GM21381 (cell line): ENCODE data around the gene OPCML.

Experiments
- ATAC-seq: cut with Tn5 transposase; IDR thresholded peaks from one replicate; pipeline ENCODE4 v1.9.1; 2021; ENCODE audit warnings: mild to moderate bottlenecking, moderate library complexity; ENCODE audit not compliant: unreplicated experiment

Gene OPCML

DNA sequence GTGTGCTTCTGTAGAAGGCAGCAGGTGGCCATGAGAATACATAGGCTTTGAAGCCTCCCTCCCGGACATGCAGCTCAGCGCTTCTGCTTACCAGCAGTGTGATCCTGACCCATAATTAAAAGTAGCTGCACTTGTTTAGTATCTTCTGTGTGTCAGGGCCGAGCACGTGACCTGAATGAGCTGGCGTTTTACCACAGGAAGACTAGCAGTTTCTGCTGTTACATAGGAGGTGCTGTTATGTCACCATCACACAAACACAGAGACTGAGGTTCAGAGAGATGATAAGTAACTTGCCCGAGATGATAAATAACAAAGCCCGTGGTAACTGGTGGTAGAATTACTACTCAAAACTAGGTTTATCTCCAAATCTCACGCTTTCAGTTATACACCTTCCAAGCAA is 329.5 kb downstream of the OPCML start:
- ATAC-seq, result no peak

DNA sequence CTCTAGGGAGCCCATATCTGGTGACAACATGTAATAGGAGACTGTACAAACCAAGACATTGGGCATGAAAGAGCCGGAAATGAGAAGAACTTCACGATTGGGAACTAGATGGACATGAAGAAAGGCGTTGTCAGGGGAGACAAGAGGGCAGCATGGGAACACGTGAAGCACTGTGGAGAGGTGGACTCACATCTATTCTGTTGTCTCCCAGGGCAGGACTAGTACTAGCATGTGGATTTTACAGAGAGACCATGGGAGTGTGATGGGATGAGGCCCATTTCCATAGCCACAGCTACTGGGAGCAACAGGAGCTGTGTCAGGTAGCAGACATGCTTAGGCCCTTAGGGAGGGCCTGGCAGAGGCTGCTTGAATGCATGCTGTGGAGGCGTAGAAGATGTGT is 333.9 kb downstream of the OPCML start:
- ATAC-seq, result no peak

DNA sequence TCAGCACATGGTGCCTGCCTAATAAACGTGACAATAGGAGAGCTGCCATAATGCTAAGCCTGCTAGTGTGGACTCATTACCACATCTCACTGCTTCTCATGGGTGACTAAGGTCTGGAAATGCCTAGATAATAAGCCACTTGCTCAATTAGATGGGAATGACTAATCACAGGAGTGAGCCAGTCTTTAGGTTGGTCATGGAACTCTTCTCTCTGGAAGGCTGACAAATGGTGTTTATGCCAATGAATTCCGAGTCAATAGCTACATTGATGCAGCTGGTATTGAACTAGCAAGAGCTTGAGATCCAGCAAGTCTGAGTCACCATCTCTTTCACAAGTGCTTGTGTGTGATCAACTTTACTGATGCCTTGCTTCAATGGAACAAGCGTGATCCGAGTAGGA is 334.9 kb downstream of the OPCML start:
- no peak for ATAC-seq

DNA sequence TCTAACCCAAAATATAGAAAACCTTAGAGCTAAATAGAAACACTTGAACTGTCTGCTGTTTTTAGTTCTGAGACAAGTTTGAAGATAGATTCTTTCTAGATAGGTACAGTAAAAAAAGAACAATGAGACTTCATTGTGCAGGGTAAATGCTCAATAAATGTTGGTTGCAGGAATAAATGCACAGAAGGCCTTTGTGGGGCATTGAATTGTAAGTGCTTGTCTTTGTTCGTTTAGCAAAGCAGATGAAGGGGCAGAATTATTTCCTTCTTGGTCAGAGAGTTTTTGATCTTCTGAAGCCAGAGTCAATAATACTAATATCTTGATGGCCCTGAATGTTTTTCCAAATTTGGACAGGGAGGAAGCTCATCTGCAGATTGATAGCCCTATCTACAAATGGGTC is 340.4 kb downstream of the OPCML start:
- no peak for ATAC-seq

DNA sequence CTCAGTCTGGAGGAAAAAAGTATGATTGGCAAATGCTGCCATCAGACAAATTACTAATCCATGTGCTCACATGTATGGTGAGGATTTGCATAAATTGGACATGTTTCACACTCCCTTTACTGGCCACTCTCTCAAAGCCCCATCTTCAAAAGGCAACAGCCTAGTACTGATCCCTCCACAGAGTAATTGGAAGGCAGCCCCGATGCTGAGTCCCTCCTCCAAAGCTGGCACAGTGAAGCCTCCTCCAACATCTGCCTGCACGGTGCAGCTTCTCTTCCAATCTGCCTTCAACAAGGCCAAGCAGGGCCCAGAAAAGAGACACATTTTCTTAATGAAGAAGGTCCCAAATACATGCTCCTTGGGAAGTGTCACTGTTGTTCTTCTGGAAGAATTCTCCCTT is 350.6 kb downstream of the OPCML start:
- no peak for ATAC-seq

DNA sequence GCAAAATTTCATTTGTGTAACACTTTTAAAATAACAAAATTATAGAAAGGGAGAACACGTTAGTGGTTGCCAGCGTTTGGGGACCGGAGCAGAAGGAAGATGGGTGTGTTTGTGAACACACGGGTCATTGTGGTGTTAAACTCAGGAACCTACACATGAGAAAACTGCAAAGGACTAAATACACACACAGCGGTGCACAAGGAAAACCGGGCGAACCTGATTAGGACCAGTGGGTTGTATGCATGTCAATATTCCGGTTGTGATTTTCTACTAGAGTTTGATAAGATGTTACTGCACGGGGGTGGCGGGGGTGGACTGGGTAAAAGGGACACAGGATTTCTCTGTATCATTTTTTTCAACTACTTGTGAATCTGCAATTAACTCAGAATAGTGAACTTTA is 351.2 kb downstream of the OPCML start:
- ATAC-seq, result no peak

DNA sequence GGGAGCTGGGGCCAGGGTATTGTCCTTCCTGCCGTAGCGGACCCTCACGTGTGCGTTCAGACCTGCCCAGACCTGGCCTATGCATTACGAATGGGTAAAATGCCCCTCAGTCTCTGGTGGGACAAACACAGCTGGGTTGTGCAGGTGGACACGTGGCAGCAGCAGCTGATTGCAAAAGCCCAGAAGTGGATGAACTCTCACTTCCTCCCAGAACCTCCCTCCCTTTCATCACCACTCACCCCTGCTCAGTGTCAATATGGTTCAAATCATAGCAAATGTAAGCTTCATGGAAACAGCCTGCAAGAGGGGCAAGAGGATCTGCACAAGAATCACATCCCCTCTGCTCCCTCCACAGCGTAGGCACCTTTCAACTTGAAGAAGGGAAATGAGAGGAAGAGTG is 352.1 kb downstream of the OPCML start:
- ATAC-seq, result no peak

DNA sequence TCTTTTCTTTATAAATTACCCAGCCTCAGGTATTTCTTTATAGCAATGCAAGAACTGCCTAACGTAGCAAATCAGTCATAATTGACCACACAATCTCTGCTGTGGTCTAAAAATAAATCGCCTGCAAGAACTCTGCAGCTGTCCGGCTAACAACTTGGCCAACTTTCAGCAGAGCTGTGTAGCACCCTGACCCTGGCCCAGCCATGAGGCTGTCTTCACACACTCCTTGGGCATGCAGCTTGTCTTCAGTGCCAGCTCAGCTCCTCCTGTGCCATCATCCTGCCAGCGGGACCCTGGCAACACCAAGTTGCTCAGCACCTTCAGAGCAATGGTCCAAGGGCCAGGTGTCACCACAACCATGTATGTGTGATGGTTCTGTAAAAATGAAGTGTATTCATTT is 355.6 kb downstream of the OPCML start:
- no peak for ATAC-seq

DNA sequence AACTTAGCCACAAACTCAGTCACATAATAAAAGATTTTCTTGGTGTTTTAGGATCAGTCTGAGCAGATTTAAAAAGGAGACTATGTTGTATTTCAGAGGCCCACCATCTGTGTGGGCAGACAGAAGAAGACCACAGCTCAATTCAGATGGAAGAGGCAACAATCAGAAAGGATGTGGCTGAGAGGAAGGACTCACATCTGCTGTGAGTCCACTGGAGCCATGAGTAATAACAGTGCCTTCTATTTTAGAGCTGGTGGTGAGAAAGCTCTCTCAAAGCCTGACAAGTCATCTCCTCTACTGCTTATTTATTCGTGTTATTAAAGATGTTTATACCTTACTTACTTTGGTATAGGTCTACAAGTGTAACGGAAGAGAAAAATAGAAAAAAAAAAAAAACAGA is 357.2 kb downstream of the OPCML start:
- ATAC-seq, result no peak

DNA sequence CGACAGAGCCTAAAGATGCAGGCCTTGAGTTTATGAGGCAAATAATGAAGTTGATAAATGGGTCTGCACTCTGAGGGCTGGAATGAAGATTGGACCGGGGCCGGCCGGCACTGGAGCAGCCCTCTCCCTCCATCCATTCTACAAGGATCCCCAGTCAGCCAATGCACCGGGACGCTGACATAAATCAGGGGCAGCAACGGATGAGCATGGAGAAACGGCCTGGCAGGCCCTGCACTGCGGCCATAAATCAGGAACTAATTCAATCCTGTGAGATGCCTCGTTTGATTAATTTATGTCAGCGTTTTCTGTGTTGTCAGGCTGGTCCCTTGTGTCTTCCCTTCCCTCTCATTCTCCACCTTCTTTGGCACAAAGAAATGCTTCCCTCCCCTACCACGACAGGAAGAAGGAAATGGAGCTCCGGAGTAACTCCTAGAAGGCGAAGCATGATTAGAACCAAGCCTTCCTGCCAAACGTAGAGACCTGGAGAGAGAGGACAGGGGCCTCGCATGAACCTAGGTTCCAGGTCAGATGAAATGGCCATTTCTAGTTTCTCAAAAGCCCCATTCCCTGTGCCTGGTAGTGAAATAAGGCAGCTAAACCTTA is 358.4 kb downstream of the OPCML start:
- ATAC-seq, result no peak

DNA sequence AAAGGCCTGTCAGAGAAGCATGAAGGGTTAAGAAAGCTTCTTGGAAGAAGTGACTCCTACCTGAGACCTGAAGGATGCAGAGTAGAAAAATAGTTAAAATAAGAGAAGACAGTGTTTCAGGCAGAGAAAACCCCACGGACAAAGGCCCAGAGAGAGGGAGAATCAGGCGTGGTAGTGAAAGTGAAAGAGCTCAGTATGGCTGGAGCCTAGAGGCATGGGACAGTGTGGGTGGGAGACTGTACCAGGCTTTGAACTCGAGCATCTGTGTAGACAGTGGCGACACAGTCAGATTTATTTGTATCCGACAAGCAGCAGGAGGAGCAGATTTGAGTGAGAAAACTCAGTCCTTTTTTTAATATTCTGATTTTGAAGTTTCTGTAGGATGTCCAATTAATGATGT is 360.0 kb downstream of the OPCML start:
- no peak for ATAC-seq

DNA sequence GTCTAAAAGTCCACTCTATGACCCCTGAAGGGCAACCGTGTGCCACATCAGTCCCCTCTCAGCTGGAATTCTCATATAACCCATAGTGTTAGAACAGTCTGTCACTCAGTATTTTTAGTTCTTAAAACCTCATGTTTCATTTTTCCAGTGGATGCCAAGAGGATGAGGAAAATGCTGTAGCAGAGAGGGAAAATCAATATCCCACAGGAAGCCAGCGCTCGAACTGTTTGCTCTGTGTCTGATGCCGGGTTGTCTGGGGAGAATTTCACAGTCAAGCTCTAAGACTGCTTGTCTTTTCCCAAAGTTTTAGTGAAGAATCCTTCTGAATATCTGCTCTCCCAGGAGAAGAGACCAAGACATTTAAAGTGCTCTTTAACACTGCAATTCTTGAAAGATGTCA is 360.9 kb downstream of the OPCML start:
- no peak for ATAC-seq

DNA sequence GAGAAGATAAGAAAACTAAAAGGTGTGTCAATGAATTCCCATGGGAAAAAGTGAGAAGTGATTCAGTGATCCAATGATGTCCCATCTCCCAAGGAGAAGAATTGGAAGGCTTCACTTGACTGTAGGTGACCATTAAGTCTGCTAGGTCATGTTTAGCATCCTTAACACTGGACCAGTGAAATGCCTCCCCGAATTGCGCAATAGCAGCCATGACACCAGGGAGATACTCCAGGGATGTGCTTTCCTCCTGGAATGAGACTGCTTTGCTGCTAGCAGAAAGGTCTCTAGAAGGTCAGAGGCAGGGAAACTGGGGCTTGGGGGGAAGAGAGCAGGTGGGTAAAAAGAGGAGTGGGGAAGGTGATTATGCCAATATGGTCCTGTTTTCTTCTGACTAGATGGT is 364.3 kb downstream of the OPCML start:
- no peak for ATAC-seq

DNA sequence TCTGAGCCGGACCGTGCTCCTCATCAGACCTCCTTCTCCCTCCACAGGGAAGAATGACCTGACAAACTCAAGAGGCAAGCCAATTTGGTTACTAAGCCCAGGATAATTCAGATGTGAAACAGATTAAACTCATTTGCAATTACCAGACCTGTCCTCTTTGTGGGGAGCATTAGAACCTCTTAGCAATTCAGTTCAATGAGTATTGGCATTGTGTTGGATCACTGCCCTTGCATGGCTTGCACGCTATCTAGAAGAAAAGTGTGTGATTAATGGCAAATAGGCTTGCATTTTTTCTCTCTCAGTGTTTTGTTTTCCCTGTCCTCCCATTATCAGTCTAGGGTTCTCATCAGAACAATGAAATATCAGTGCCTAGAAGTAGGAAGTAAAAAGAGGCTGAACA is 365.6 kb downstream of the OPCML start:
- no peak for ATAC-seq

DNA sequence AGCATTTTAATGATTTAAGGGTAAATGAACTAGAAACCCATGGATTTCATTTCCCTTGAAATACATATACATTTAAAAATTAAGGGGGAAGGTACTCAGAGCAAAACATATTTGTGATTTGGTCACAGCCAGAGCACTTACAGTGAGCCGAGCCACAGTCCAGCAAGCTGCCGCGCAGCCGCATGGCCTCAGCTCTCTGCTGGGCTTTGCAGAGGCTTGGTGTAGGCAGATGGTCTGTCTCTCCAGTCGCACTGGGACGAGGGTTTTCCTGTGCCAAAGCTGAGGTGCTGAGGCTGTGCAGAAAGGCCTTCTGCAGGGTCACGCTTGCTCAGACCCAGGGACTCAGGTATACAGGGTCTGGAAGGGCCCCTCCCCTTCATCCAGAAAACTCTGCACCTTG is 367.3 kb downstream of the OPCML start:
- ATAC-seq, result no peak

DNA sequence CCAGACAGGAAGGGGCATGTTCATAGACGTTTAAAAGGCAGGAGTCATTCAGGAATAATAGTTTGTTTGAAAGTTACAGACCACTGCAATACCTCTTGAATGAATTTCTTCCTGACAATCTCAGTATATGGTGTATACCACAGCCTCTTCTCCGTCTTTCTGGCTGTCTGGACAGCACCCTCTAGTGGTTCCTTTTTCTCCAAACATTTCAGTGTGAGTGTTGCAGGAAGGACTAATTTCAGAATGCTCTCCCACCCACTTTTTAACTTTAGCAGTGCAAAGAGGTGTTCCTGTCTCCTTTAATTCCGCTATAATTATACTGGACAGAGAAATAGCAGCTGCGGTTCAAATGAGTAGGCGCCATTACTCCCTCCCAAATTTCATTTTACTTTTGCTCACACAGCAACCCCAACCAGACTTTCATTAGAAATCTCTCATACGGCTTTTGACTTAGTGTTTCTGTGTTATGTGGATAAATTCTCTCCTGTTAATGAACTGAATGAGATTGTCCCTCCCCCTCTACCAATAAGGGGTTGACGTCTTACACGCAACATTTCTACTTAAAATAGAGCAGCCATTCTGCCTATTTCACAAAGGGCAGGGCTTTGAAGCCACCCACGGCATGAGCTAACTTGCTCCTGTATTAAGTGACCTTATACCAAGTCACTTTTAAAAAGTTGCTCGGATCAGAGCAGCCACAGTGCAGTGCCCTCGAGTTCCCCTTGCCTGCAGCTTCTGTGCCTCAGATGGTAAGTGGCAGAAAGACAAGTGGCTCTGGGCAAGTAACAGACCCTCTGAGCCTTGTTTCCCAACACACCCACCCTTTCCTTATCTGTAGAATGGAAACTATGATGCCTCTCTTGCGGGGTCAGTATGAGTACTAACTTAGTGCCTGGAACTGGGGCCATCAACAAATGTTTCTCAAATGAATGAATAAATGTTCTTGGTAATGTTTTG is 368.6 kb downstream of the OPCML start:
- ATAC-seq, result no peak

DNA sequence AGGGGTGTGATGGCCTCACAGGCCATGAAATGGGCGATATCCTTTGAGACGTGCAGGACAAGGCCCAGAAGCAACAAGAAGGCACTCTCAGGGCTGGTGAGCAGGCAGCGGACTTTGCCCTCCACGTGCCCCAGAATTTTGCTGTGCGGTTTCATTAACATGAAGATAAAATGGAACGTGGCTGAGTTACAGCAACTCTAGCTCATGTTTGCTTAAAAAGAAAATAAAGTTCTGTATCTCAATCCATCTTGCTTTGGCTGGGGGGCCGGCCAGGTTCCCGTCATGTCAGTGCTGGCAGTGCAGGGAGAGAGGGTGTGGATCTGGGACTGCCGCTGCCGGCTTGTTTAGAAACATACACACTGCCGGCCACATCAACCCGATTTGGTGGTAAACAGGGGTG is 370.1 kb downstream of the OPCML start:
- no peak for ATAC-seq

DNA sequence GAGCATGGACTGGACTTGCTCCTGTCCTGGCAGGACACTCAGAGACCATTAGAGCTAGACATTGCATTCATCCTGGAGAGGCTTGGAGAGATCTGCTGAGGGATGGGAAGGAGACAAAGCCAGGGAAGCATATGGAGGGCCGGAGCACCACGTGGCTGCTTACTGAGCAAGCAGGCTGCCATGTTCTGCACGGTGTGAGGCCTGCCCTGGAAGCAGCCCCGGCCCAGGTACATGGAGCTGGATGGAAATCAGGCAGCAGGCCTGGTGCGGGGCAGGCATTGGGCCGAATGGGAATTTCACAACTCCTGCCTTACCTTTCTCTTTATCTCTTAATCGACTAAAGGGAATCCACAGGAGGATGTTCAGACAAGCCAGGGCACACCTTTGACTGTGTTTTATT is 371.5 kb downstream of the OPCML start:
- ATAC-seq, result no peak

DNA sequence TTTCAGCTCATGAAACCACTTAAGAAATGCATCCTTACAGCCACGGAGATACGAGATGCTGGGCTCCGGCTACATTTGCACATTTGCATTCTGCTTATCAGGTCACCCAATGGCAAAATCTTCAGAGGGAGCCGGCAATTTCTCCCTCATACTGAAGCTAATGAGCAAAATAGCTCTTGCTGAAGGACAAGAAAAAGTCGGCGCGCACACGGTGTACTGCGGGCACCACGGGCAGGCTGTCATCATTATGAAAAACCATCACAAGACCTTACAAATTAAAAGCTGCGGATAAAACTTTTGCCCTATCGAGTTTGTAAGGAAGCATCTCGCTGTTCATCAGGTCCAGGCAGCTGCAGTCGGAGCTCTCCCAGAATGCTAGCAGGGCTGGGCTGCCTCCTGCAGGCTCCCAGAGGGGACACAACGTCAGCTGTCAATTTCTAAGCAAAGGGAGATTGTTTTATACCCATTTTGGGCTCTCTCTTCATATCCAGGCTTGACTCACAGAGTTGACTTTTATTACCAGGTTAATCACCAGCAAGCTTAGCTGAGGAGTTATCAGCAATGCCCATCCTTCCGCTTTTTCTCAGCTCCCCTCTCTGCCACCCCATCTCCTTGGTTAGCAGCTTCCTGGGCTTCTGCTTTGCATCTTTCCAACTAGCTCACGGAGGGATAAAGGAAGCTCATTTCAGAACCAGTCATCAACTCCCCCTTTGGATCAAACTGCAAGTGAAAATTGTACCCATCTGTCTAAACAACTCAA is 375.1 kb downstream of the OPCML start:
- no peak for ATAC-seq

DNA sequence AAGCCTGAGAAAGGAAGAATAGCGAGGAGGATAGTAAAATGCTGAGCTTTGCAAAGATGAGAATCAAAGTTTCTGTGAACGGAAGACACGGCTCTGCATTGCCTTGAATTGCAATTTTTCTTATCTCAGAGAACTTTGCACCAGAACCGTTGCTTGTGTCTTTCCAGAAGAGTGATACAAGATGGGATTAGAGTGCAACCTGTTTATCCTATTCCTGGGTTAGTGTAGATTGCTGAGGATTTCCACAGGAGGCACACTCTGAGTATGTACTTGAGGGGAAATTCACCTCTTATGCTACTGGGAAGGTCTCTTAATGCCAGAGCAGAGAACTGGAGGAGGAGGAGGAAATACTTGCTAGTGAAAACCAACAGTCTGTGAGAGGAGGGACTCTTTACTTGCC is 377.5 kb downstream of the OPCML start:
- no peak for ATAC-seq

DNA sequence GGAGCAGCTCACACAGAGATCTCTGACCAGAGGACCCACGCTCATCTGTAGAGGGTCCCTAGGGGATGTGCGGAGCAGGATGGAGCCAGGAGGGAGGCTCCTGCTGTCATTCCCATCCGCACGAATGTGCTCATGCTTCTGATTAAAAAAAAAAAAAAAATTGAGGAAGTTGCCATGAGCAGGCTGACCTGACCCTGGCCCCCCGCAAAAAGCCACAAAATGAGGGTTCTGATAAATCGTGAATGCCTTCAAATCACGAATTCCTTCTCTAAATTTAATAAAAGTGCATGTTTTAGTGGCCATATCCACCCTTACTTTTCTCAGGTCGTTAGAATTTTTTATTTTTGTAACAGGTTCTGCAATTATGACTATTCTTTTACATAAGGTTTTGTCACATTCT is 378.2 kb downstream of the OPCML start:
- no peak for ATAC-seq

DNA sequence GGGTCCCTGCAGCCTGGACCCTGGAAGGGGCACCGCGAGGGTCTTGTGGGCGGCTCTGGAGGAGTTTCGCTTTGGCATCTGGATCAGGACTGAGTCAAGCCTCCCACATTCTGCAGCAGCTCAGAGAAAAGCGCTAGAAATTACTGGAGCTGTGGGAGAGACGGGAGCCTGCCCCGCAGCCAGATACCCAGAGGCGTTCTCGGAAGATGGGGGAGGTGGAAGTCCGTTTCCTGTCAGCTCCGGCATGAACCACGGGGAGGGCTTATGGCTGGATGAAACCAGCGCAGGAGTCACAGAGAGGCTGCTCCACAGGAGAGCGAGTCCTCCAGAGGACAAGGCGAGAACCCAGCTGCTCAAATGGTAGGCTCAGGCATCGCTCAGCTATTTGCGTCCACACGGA is 379.3 kb downstream of the OPCML start:
- ATAC-seq, result no peak
